Activated CD4-positive, alpha-beta memory T cell treated with anti-CD3 and anti-CD28 coated beads, Interleukin-2, amount 10 ng/mL, durations not matched to agents 7 days and 5 days (primary cell): ENCODE results near the gene SLC24A3. TPM values are rescaled to one million over a fixed set of nuclear protein-coding genes. Genes with fewer than 3 reads are reported as not detected.

Experiments
- CTCF ChIA-PET: fragments of 350-600 bp; sonication (Branson Sonifier 250); formaldehyde crosslinking; loops from one replicate; lab custom pipeline; 2021; ENCODE audit warnings: antibody characterized with exemption, inconsistent platforms; lab: Charles Lee
- POLR2A ChIA-PET: fragments of 350-600 bp; sonication (Branson Sonifier 250); formaldehyde crosslinking; loops from one replicate; lab custom pipeline; 2021; ENCODE audit warnings: antibody characterized with exemption; lab: Charles Lee
- DNase-seq: peaks from one replicate; pipeline ENCODE4 v3.0.0-alpha.2; 2020
- H3K27ac Mint-ChIP-seq: one replicate; pipeline ENCODE4 v1.8.0; 2021; ENCODE audit warnings: mild to moderate bottlenecking, mixed read lengths
- H3K27me3 Mint-ChIP-seq: one replicate; pipeline ENCODE4 v1.8.0; 2021; ENCODE audit warnings: mixed read lengths
- H3K36me3 Mint-ChIP-seq: one replicate; pipeline ENCODE4 v1.8.0; 2021; ENCODE audit warnings: low read depth, mixed read lengths
- H3K4me1 Mint-ChIP-seq: one replicate; pipeline ENCODE4 v1.8.0; 2021; ENCODE audit warnings: mixed read lengths
- H3K4me3 Mint-ChIP-seq: one replicate; pipeline ENCODE4 v1.8.0; 2021; ENCODE audit warnings: mild to moderate bottlenecking, mixed read lengths
- H3K9me3 Mint-ChIP-seq: one replicate; pipeline ENCODE4 v1.8.0; 2021; ENCODE audit warnings: mixed read lengths
- total RNA-seq, 2 experiments: library from RNA; stranded (reverse); gene quantifications; one replicate each; pipeline ENCODE4 v1.2.3, GENCODE V29; 2021

Gene SLC24A3
- total RNA-seq, 2 experiments from 2014 or later = not detected

GRCh38 chr20:19478320-19478895, 266.0 kb downstream of the SLC24A3 start:
- DNase-seq = no peak
- CTCF ChIA-PET = no interaction called here
- Mint-ChIP-seq H3K4me3 (no peak overlapping the region), H3K36me3 (no peaks in the 10 kb centered on the region), H3K27ac (no peak overlapping the region), H3K9me3 (no peaks in the 10 kb centered on the region), H3K27me3 (no peaks in the 10 kb centered on the region), H3K4me1 (no peaks in the 10 kb centered on the region)
- POLR2A ChIA-PET = no interaction called here

GRCh38 chr20:19482726-19483125, 270.3 kb downstream of the SLC24A3 start:
- H3K4me1 Mint-ChIP-seq = no peaks in the 10 kb centered on the region
- H3K4me3 Mint-ChIP-seq = no peak overlapping the region
- DNase-seq = no peak
- ChIA-PET CTCF (interaction anchor here (1.4 kb wide), 1 partner anchor 12 kb away, joined by 3 read pairs; no protein-coding TSS in a partner anchor), POLR2A (no interaction called here)
- no peaks in the 10 kb centered on the region for H3K36me3 Mint-ChIP-seq
- no peak overlapping the region for H3K27ac Mint-ChIP-seq
- peaks cover 2% of the 10 kb centered on the region for H3K9me3 Mint-ChIP-seq
- no peaks in the 10 kb centered on the region for H3K27me3 Mint-ChIP-seq

DNA sequence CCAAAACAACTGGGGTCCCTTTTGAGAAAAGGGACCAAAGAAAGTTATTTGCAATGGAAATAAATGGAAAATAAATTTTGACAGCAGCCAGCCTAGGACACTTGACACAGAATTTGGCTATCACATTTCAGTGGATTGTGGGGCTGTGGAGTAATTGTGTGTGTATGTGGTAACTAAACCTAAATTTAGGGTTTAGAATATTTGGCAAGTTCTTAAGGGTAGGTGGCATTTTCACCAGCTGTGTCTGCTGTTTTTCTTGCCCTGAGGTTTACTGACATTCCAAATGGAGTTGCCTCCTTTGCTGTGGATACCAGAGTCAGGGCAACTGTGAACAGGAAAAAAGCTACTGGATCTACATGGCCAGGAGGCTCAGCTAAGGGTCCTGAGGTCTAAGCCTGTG, 270.9 kb downstream of the SLC24A3 start:
- Mint-ChIP-seq H3K4me3 (no peak overlapping the region), H3K27me3 (no peaks in the 10 kb centered on the region), H3K9me3 (peaks cover 2% of the 10 kb centered on the region), H3K36me3 (no peaks in the 10 kb centered on the region), H3K27ac (no peak overlapping the region), H3K4me1 (no peaks in the 10 kb centered on the region)
- ChIA-PET POLR2A (no interaction called here), CTCF (interaction anchor here (1.4 kb wide), 1 partner anchor 11 kb away, joined by 3 read pairs; no protein-coding TSS in a partner anchor)
- DNase-seq = no peak

DNA sequence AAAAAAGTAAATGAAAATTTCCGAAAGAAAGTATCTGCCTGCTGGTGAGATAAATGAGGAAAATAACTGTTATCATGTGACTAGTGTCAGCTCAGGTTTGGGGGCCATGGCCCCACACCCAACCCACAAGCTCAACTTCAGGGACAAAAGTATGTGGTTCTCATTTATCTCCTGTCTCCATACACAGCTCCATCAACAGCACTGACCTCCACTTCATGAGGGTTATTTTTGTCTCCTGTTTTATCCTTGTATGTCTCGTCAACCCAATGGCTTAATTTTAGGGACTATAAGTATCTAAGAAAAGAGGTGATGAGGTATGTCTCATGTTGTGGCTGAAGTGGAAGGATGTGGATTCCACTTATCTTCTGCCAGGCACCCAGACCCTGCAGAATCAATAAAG, 274.0 kb downstream of the SLC24A3 start:
- no peak for DNase-seq
- Mint-ChIP-seq H3K27ac (no peak overlapping the region), H3K9me3 (peaks cover 2% of the 10 kb centered on the region), H3K36me3 (no peaks in the 10 kb centered on the region), H3K27me3 (no peaks in the 10 kb centered on the region), H3K4me3 (no peak overlapping the region), H3K4me1 (no peaks in the 10 kb centered on the region)
- POLR2A ChIA-PET = no interaction called here
- CTCF ChIA-PET = no interaction called here

- peaks cover 2% of the 10 kb centered on the region for H3K9me3 Mint-ChIP-seq
- ChIA-PET POLR2A (no interaction called here), CTCF (no interaction called here)
- H3K4me1 Mint-ChIP-seq = no peaks in the 10 kb centered on the region
- H3K27me3 Mint-ChIP-seq = no peaks in the 10 kb centered on the region
- H3K4me3 Mint-ChIP-seq = no peak overlapping the region
- no peaks in the 10 kb centered on the region for H3K36me3 Mint-ChIP-seq
- H3K27ac Mint-ChIP-seq = no peak overlapping the region
- DNase-seq = no peak
These were observed 275.0 kb downstream of the SLC24A3 start for GRCh38 chr20:19487420-19487819.

GRCh38 chr20:19491241-19491640, 278.8 kb downstream of the SLC24A3 start:
- Mint-ChIP-seq H3K4me1 (no peaks in the 10 kb centered on the region), H3K9me3 (no peaks in the 10 kb centered on the region), H3K27me3 (no peaks in the 10 kb centered on the region), H3K4me3 (no peak overlapping the region), H3K36me3 (no peaks in the 10 kb centered on the region), H3K27ac (no peak overlapping the region)
- ChIA-PET CTCF (no interaction called here), POLR2A (no interaction called here)
- DNase-seq = no peak

GRCh38 chr20:19492116-19492515, 279.7 kb downstream of the SLC24A3 start:
- ChIA-PET CTCF (no interaction called here), POLR2A (no interaction called here)
- Mint-ChIP-seq H3K4me1 (no peaks in the 10 kb centered on the region), H3K4me3 (no peak overlapping the region), H3K27ac (no peak overlapping the region), H3K27me3 (no peaks in the 10 kb centered on the region), H3K9me3 (no peaks in the 10 kb centered on the region), H3K36me3 (no peaks in the 10 kb centered on the region)
- no peak for DNase-seq

DNA sequence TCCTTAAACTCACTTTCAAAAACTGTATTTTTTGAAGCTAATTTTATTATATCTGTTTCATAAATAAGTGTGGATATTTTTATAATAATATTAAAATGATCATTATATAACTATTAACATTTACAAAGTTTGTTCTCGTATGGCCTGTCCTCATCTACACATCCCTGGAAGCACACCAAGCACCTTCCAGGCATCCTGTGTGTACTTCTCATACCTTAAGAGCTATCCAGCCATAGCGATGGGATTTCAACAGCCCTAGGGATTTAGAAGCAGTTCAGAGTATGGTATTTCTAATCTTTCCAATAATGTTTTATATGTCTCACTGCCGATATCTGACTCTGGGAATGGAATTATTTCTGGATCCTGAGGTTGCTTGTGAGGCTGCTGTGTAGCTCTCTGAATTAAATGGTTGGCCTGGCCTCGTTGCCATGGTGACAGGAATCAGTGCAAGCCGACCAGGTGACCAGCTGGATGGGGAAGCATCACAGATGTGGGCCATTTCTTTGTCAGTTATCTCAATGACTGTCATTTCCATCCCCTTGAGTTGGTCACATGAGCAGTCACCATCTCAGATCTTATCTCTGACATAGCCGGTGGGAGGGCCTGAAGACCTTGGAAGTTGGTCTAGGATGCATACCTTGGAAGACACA, 280.4 kb downstream of the SLC24A3 start:
- no peak overlapping the region for H3K27ac Mint-ChIP-seq
- POLR2A ChIA-PET = no interaction called here

GRCh38 chr20:19493794-19494495, 281.5 kb downstream of the SLC24A3 start:
- H3K27me3 Mint-ChIP-seq = no peaks in the 10 kb centered on the region
- no peaks in the 10 kb centered on the region for H3K4me1 Mint-ChIP-seq
- no peak overlapping the region for H3K4me3 Mint-ChIP-seq
- H3K27ac Mint-ChIP-seq = no peak overlapping the region
- H3K9me3 Mint-ChIP-seq = no peaks in the 10 kb centered on the region
- CTCF ChIA-PET = interaction anchor here (0.8 kb wide), 1 partner anchor 11 kb away, joined by 3 read pairs; no protein-coding TSS in a partner anchor
- H3K36me3 Mint-ChIP-seq = no peaks in the 10 kb centered on the region
- DNase-seq = no peak
- POLR2A ChIA-PET = no interaction called here

More for the DNA sequence above, 280.4 kb downstream of the SLC24A3 start:
- Mint-ChIP-seq H3K4me1 (no peaks in the 10 kb centered on the region), H3K4me3 (no peak overlapping the region), H3K27me3 (no peaks in the 10 kb centered on the region), H3K36me3 (no peaks in the 10 kb centered on the region), H3K9me3 (no peaks in the 10 kb centered on the region)
- CTCF ChIA-PET = no interaction called here
- DNase-seq = no peak

DNA sequence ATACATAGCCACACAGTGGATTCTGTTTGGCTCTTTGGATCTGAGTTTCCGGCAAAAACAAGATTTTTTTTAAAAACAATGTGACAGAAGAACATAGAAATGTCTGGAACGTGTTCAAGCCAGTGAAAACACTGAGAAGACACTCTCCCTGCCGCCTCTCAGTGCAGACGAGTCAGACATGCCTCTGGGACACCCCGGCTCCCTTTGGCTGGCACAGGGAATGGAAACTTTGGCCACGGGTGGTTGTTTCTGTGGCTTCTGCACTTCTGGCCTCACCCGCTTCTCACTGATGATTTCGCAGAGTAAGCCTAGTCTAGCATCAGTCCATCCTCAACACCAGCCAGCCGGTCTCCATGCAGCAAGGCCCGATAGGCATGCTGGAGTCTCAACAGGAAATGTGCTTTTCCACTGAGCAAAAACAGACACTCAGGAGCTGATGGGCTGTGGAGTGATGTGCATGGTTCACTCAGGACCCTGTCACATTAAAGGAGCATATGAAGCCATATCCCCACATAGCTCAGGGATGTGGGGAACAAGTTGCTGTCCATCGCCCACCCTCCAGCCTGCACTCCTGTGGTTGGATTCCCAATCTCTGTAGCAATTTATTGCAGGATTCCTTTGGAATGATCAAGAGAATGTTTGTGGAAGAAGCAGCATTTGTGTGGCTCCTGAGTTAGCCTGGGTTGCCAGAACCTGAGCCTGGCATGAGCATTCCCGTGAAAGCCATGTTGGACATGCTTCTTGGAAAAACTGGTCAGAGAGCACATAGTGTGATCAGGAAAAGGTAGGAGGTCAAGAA, 283.7 kb downstream of the SLC24A3 start:
- POLR2A ChIA-PET = no interaction called here
- H3K4me3 Mint-ChIP-seq = no peak overlapping the region
- no peaks in the 10 kb centered on the region for H3K27me3 Mint-ChIP-seq
- CTCF ChIA-PET = no interaction called here
- H3K27ac Mint-ChIP-seq = no peak overlapping the region
- no peaks in the 10 kb centered on the region for H3K36me3 Mint-ChIP-seq
- DNase-seq = no peak
- no peaks in the 10 kb centered on the region for H3K4me1 Mint-ChIP-seq
- H3K9me3 Mint-ChIP-seq = no peaks in the 10 kb centered on the region

DNA sequence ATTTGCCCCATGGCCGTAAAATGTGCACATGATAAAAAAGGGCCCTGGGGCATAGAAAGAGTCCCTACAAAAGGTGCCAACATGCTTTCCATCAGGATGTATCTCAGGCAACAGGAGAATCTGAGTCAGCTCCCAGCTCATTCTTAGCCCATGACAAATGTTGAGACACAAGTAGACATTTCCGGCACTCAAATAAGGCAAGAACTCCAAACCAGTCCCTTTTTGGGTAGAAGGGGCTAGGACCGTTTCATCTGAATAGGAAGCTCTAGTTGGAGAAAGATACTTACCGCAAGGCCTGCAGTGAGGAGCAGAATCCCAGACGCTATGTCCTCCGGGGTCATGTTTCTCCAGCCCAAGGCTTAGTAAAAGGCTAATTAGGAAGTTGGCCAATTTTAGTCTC, 284.6 kb downstream of the SLC24A3 start:
- Mint-ChIP-seq H3K9me3 (no peaks in the 10 kb centered on the region), H3K27ac (no peak overlapping the region), H3K4me3 (no peak overlapping the region), H3K4me1 (no peaks in the 10 kb centered on the region), H3K36me3 (no peaks in the 10 kb centered on the region), H3K27me3 (no peaks in the 10 kb centered on the region)
- DNase-seq = no peak
- ChIA-PET CTCF (no interaction called here), POLR2A (no interaction called here)

GRCh38 chr20:19498756-19499155, 286.3 kb downstream of the SLC24A3 start:
- CTCF ChIA-PET = no interaction called here
- no peaks in the 10 kb centered on the region for H3K36me3 Mint-ChIP-seq
- H3K4me3 Mint-ChIP-seq = no peak overlapping the region
- H3K4me1 Mint-ChIP-seq = no peaks in the 10 kb centered on the region
- H3K9me3 Mint-ChIP-seq = no peaks in the 10 kb centered on the region
- H3K27me3 Mint-ChIP-seq = no peaks in the 10 kb centered on the region
- H3K27ac Mint-ChIP-seq = no peak overlapping the region
- POLR2A ChIA-PET = no interaction called here
- DNase-seq = no peak

DNA sequence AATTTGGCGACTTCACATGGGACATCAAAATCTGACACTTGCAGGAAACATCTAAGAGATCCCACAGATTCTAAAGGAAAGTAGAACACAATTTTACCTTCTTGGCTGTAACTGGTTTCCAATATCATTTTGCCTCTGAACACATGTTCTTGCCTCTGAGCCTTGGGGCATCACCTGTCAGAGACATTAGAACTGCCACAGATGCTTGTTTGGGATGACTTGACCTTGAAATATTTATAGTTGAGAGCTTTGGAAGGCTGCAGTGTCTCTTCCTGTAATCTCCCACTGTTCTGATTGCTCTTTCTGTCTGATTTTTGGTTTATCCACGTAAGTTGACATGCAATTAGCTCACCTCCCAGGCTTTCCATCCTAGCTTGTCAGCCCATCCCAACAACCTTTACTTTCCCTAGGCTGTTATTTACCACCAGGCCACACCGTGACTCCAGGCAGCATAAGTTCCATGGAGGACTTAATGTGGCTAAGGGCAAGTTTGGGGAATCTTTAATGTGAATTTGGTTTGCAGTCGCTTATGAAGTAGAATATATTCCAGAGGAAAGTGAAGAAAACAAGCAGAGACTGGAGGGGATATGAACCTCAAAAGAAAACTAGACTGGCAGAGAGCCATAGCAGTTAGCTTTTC, 289.2 kb downstream of the SLC24A3 start:
- Mint-ChIP-seq H3K27me3 (no peaks in the 10 kb centered on the region), H3K4me3 (no peak overlapping the region), H3K27ac (no peak overlapping the region), H3K9me3 (no peaks in the 10 kb centered on the region), H3K4me1 (no peaks in the 10 kb centered on the region), H3K36me3 (no peaks in the 10 kb centered on the region)
- ChIA-PET POLR2A (no interaction called here), CTCF (no interaction called here)
- DNase-seq = no peak
